ENCODE results near the gene PPP1R14C. TPM values are rescaled to one million over a fixed set of nuclear protein-coding genes. Genes with fewer than 3 reads are reported as not detected.

PPP1R14C gene
- total and polyA plus RNA-seq, 8 donors: 11.7 to 33.6 (median 18.6) TPM

GRCh38 chr6:150201772-150202329 is 59.0 kb downstream of the PPP1R14C start:
- no peak for ATAC-seq
- Histone ChIP-seq H3K4me3 (no peak overlapping the region), H3K9me3 (no peaks in the 10 kb centered on the region), H3K27ac (no peak overlapping the region), H3K27me3 (no peaks in the 10 kb centered on the region), H3K36me3 (no peaks in the 10 kb centered on the region), H3K4me1 (no peaks in the 10 kb centered on the region)
- intact Hi-C loops (cut with DNase I): no loop called here
- DNase-seq: peak in 1 of 4 donors; percentile 50
- no peak for TF ChIP-seq CTCF (IDR thresholded peaks at IDR 0.05)

GRCh38 chr6:150202404-150202803 is 59.6 kb downstream of the PPP1R14C start:
- intact Hi-C loops (cut with DNase I): no loop called here
- H3K9me3 ChIP-seq: no peaks in the 10 kb centered on the region
- H3K27ac ChIP-seq: no peak overlapping the region
- no peaks in the 10 kb centered on the region for H3K27me3 ChIP-seq
- DNase-seq (peak in 2 of 4 donors; percentile 48 to 67), ATAC-seq (peak; percentile 87)
- H3K4me3 ChIP-seq: no peak overlapping the region
- TF ChIP-seq CTCF (IDR thresholded peaks at IDR 0.05): no peak
- no peaks in the 10 kb centered on the region for H3K36me3 ChIP-seq
- no peaks in the 10 kb centered on the region for H3K4me1 ChIP-seq

- H3K27ac ChIP-seq: no peak overlapping the region
- H3K9me3 ChIP-seq: no peaks in the 10 kb centered on the region
- H3K4me1 ChIP-seq: no peaks in the 10 kb centered on the region
- no peak overlapping the region for H3K4me3 ChIP-seq
- H3K36me3 ChIP-seq: no peaks in the 10 kb centered on the region
- ATAC-seq: no peak
- no peaks in the 10 kb centered on the region for H3K27me3 ChIP-seq
- TF ChIP-seq CTCF (IDR thresholded peaks at IDR 0.05): no peak
- intact Hi-C loops (cut with DNase I): no loop called here
- DNase-seq: no peak
Observed at GRCh38 chr6:150202934-150203333, 60.1 kb downstream of the PPP1R14C start.

- Histone ChIP-seq H3K27me3 (no peaks in the 10 kb centered on the region), H3K9me3 (no peaks in the 10 kb centered on the region), H3K36me3 (no peaks in the 10 kb centered on the region), H3K4me3 (no peak overlapping the region), H3K4me1 (no peaks in the 10 kb centered on the region), H3K27ac (no peak overlapping the region)
- intact Hi-C loops (cut with DNase I): no loop called here
- TF ChIP-seq CTCF (IDR thresholded peaks at IDR 0.05): no peak
- DNase-seq (no peak), ATAC-seq (no peak)
Observed at GRCh38 chr6:150203378-150203777, 60.5 kb downstream of the PPP1R14C start.

GRCh38 chr6:150203871-150204545 is 61.2 kb downstream of the PPP1R14C start:
- Histone ChIP-seq H3K27me3 (no peaks in the 10 kb centered on the region), H3K4me3 (no peak overlapping the region), H3K4me1 (no peaks in the 10 kb centered on the region), H3K36me3 (no peaks in the 10 kb centered on the region), H3K27ac (no peak overlapping the region), H3K9me3 (no peaks in the 10 kb centered on the region)
- peak in 1 of 4 donors; percentile 52 for DNase-seq
- no peak for ATAC-seq
- intact Hi-C loops (cut with DNase I): no loop called here
- no peak for TF ChIP-seq CTCF (IDR thresholded peaks at IDR 0.05)
